GM12878 (cell line): ENCODE data around the gene IRGQ. TPM values are rescaled to one million over a fixed set of nuclear protein-coding genes. Genes with fewer than 3 reads are reported as not detected.

Experiments
- ATAC-seq: fragments of 200-7000 bp; cut with Tn5 transposase; 3 replicates; pipeline ENCODE4 v1.9.1; 2020; ENCODE audit warnings: mild to moderate bottlenecking, moderate library complexity
- BruUV-seq: library from RNA; stranded (reverse); fragments of 400-500 nt; replicated peaks from 2 replicates; lab custom pipeline; 2021; lab: Mats Ljungman, UMichigan
- CTCF ChIA-PET: fragments of 300-600 bp; sonication (Branson Sonifier 250); formaldehyde crosslinking; extraction: SDS; loops from one replicate; lab custom pipeline; 2021; ENCODE audit warnings: inconsistent platforms; lab: Yijun Ruan, JAX
- POLR2A ChIA-PET: fragments of 350-600 bp; formaldehyde crosslinking; extraction: SDS; loops from one replicate; lab custom pipeline; 2021; ENCODE audit warnings: inconsistent platforms; lab: Charles Lee
- RAD21 ChIA-PET: fragments of 300-600 bp; sonication (Branson Sonifier 250); formaldehyde crosslinking; loops from one replicate; lab custom pipeline; 2023; ENCODE audit warnings: antibody characterized with exemption; ENCODE audit not compliant: unreplicated experiment; lab: Charles Lee
- SMC1A ChIA-PET: fragments of 300-600 bp; sonication (Branson Sonifier 250); formaldehyde crosslinking; loops from one replicate; lab custom pipeline; 2023; ENCODE audit not compliant: unreplicated experiment, uncharacterized antibody; lab: Charles Lee
- DNase-seq: peaks from one replicate; pipeline ENCODE4 v3.0.0-alpha.2; 2011; ENCODE audit warnings: low read depth, low spot score
- FAIRE-seq: peaks from 3 replicates; lab custom pipeline; 2011; peaks lifted over from hg19 to GRCh38; lab: Jason Lieb, UNC
- H2AFZ ChIP-seq: 2 replicates; pipeline ENCODE4 v1.6.0; 2011; ENCODE audit warnings: low read depth, low read length, control low read depth; ENCODE audit not compliant: control insufficient read depth
- H3K27ac ChIP-seq: 2 replicates; pipeline ENCODE4 v1.5.1; 2011; ENCODE audit warnings: control low read depth; ENCODE audit not compliant: control insufficient read depth, insufficient read depth
- H3K27me3 ChIP-seq, 2 experiments: replicated peaks in 1 of 2; 2 replicates each; pipeline versions ENCODE4 v1.6.0 to v1.6.1; 2011; ENCODE audit warnings: low read length in 1 of 2; ENCODE audit not compliant: control insufficient read depth in 2 of 2, insufficient read depth in 2 of 2
- H3K36me3 ChIP-seq, 2 experiments: 2 replicates each; pipeline ENCODE4 v1.5.1; 2011; ENCODE audit warnings: low read length in 1 of 2; ENCODE audit not compliant: control insufficient read depth in 2 of 2, insufficient read depth in 2 of 2
- H3K4me1 ChIP-seq: 2 replicates; pipeline ENCODE4 v1.6.1; 2011; ENCODE audit warnings: mild to moderate bottlenecking, low read length, moderate library complexity, mixed read lengths; ENCODE audit not compliant: control insufficient read depth, insufficient read depth
- H3K4me2 ChIP-seq: 2 replicates; pipeline ENCODE4 v1.6.0; 2011; ENCODE audit warnings: control low read depth; ENCODE audit not compliant: control insufficient read depth, insufficient read depth
- H3K4me3 ChIP-seq: fragments of 200-600 bp; sonication (generic); 2 replicates; pipeline ENCODE4 v1.5.1; 2016
- H3K79me2 ChIP-seq: 2 replicates; pipeline ENCODE4 v1.6.0; 2011; ENCODE audit warnings: low read length; ENCODE audit not compliant: control insufficient read depth, insufficient read depth
- H3K9ac ChIP-seq: 2 replicates; pipeline ENCODE4 v1.8.0; 2011; ENCODE audit warnings: low read length, control low read depth, mixed read lengths; ENCODE audit not compliant: control insufficient read depth, insufficient read depth
- H3K9me3 ChIP-seq: replicated peaks from 3 replicates; pipeline ENCODE4 v1.5.1; 2011; ENCODE audit warnings: mild to moderate bottlenecking, low read length; ENCODE audit not compliant: control insufficient read depth, insufficient read depth
- H4K20me1 ChIP-seq: 2 replicates; pipeline ENCODE4 v1.6.0; 2011; ENCODE audit not compliant: control insufficient read depth, insufficient read depth
- CEBPB ChIP-seq, 2 experiments: fragments of 150-350 bp in 1 of 2; IDR thresholded peaks; 2 replicates each; pipeline ENCODE4 v1.6.1; 2012 to 2014; ENCODE audit warnings: low read depth in 2 of 2, low read length in 2 of 2, borderline replicate concordance in 1 of 2, inconsistent platforms in 1 of 2
- CREM ChIP-seq: IDR thresholded peaks from 2 replicates; pipeline ENCODE4 v1.6.1; 2014; ENCODE audit warnings: antibody characterized with exemption, low read depth
- FOXM1 ChIP-seq: IDR thresholded peaks from 2 replicates; pipeline ENCODE4 v1.6.1; 2012; ENCODE audit warnings: low read depth, mild to moderate bottlenecking, inconsistent platforms, low read length, moderate library complexity
- MEF2B ChIP-seq: fragments of 450-650 bp; IDR thresholded peaks from 2 replicates; pipeline ENCODE4 v1.6.1; 2018; ENCODE audit warnings: mild to moderate bottlenecking, moderate library complexity; ENCODE audit not compliant: partially characterized antibody, poor library complexity, severe bottlenecking
- NRF1 ChIP-seq: conservative IDR thresholded peaks from 2 replicates; pipeline ENCODE4 v1.6.1; 2011; ENCODE audit warnings: mild to moderate bottlenecking, low read depth, low read length, improper control_type of control experiment
- PML ChIP-seq: IDR thresholded peaks from 2 replicates; pipeline ENCODE4 v1.6.1; 2012; ENCODE audit warnings: low read length, inconsistent platforms
- PRDM15 ChIP-seq: fragments of 450-650 bp; formaldehyde crosslinking; IDR thresholded peaks from 2 replicates; pipeline ENCODE4 v1.4.0; 2020; ENCODE audit warnings: mild to moderate bottlenecking, moderate library complexity
- RELA ChIP-seq: fragments of 450-650 bp; IDR thresholded peaks from 2 replicates; pipeline ENCODE4 v1.8.0; 2014; ENCODE audit warnings: borderline replicate concordance; ENCODE audit not compliant: partially characterized antibody
- RELB ChIP-seq: fragments of 450-650 bp; IDR thresholded peaks from 2 replicates; pipeline ENCODE4 v1.6.1; 2017; ENCODE audit warnings: low read depth, mild to moderate bottlenecking, moderate library complexity
- RUNX3 ChIP-seq: IDR thresholded peaks from 2 replicates; pipeline ENCODE4 v1.6.1; 2012; ENCODE audit warnings: low read length, inconsistent platforms
- TCF12 ChIP-seq: IDR thresholded peaks from 2 replicates; pipeline ENCODE4 v1.6.1; 2011; ENCODE audit warnings: low read depth, mild to moderate bottlenecking, low read length
- ZNF24 ChIP-seq: fragments of 450-650 bp; IDR thresholded peaks from 2 replicates; pipeline ENCODE4 v1.6.1; 2017; ENCODE audit warnings: antibody characterized with exemption, mild to moderate bottlenecking
- ZZZ3 ChIP-seq: IDR thresholded peaks from 2 replicates; pipeline ENCODE4 v1.6.1; 2011; ENCODE audit warnings: low read depth; ENCODE audit not compliant: control insufficient read depth, insufficient read length
- WGBS: methylation state at CpG from one replicate; pipeline ENCODE4 v1.1.6; 2016; ENCODE audit warnings: low lambda C conversion rate; ENCODE audit not compliant: insufficient replicate concordance, insufficient coverage; ENCODE audit errors: missing lambda C conversion rate; 5-methylcytosine and 5-hydroxymethylcytosine counted together
- in situ Hi-C: fragments of 300-500 bp; cut with MboI; formaldehyde crosslinking; loops from 9 replicates; pipeline ENCODE4 v1.14.3; 2018; ENCODE audit warnings: mixed read lengths
- intact Hi-C: fragments of 100-400 bp; cut with micrococcal nuclease; formaldehyde crosslinking; loops from one replicate; pipeline ENCODE4 v1.14.2; 2022; ENCODE audit not compliant: unreplicated experiment
- polyA plus RNA-seq, 11 experiments: library from polyadenylated mRNA; depleted of rRNA in 4 of 11; unstranded in 6 of 11; stranded (reverse) in 5 of 11; fragments of >200 nt; fragmentation: Nextera tagmentation in 4 of 11; fragmentation: Illumina TruSeq in 1 of 11; extraction: Ambion mirVana in 4 of 11; extraction: Trizol in 1 of 11; gene quantifications; 1 replicate in 1 of 11; 2 replicates in 10 of 11; pipeline versions ENCODE4 v1.2.1 to v1.2.3, GENCODE V29; 2011 to 2016; ENCODE audit warnings: inconsistent platforms in 2 of 11, missing spikeins in 2 of 11, low read depth in 1 of 11
- total RNA-seq, 4 experiments: library from RNA; depleted of rRNA in 3 of 4; stranded (reverse); fragments of >200 nt in 3 of 4; fragmentation: Illumina TruSeq in 1 of 4; extraction: Trizol in 1 of 4; gene quantifications; 2 replicates each; pipeline versions ENCODE4 v1.2.1 to v1.2.3, GENCODE V29; 2013 to 2021

The IRGQ gene
- total and polyA plus RNA-seq, 10 of the 15 experiments (the other 5 are each of a cell fraction or from before 2014, with no cell fraction given), result 3.3 to 20.8 (median 9.0) TPM

GRCh38 chr19:43616306-43616705 lies 20.4 kb upstream of the IRGQ start:
- ChIA-PET POLR2A (no interaction called here), RAD21 (interaction anchor here (1.3 to 1.4 kb wide), 2 partner anchors 19 to 20 kb away, joined by 3 read pairs; partner anchors contain the start of genes IRGQ and ZNF576), SMC1A (interaction anchor here (0.6 to 1.7 kb wide), 2 partner anchors 10 to 230 kb away, joined by 3 read pairs; no protein-coding TSS in a partner anchor), CTCF (interaction anchor here (1.9 kb wide), 1 partner anchor 21 kb away, joined by 6 read pairs; no protein-coding TSS in a partner anchor)
- Histone ChIP-seq H3K27ac (no peak overlapping the region), H3K9ac (no peak overlapping the region), H4K20me1 (no peaks in the 10 kb centered on the region), H3K4me2 (no peak overlapping the region), H3K79me2 (peaks cover 20% of the 10 kb centered on the region), H2AFZ (no peak overlapping the region), H3K36me3 (peaks cover 3 to 8% of the 10 kb centered on the region in 2 experiments; a peak in 3 of 4 replicates), H3K9me3 (no peaks in the 10 kb centered on the region), H3K4me3 (no peak overlapping the region), H3K4me1 (peaks cover 6% of the 10 kb centered on the region; the same call in 1 of the 2 replicates), H3K27me3 (no peaks in the 10 kb centered on the region)
- DNase-seq (no peak), FAIRE-seq (no peak), ATAC-seq (no peak)
- TF ChIP-seq CREM (no peak), RELA (no peak), TCF12 (no peak), PML (no peak), ZZZ3 (no peak)
- in situ Hi-C loops (no loop called here), intact Hi-C loops (no loop called here)
- BruUV-seq, result no TSS peak
- 100% methylated on average over 1 of the region's 1 CpG for WGBS

GRCh38 chr19:43612374-43612773 lies 16.4 kb upstream of the IRGQ start:
- POLR2A ChIA-PET, result no interaction called here
- ATAC-seq, result no peak
- SMC1A ChIA-PET, result no interaction called here
- TF ChIP-seq RUNX3, result no peak
- no peak for TF ChIP-seq PRDM15
- no peak for TF ChIP-seq NRF1
- TF ChIP-seq ZNF24, result no peak
- TF ChIP-seq RELB, result no peak
- TF ChIP-seq ZZZ3, result no peak
- TF ChIP-seq MEF2B, result no peak
- TF ChIP-seq FOXM1, result no peak
- TF ChIP-seq CEBPB (IDR thresholded peaks at IDR 0.05; ENCODE audit: borderline replicate concordance in 1 of 2, low read depth in 2 of 2, low read length in 2 of 2), result no peak

More at GRCh38 chr19:43612374-43612773, 16.4 kb upstream of the IRGQ start:
- FAIRE-seq (no peak), DNase-seq (no peak)
- intact Hi-C loops (no loop called here), in situ Hi-C loops (no loop called here)
- H3K9ac ChIP-seq, result no peak overlapping the region
- H3K4me1 ChIP-seq, result no peaks in the 10 kb centered on the region
- H3K27me3 ChIP-seq, result no peaks in the 10 kb centered on the region
- CTCF ChIA-PET, result no interaction called here
- 94% methylated on average over 12 of the region's 12 CpGs for WGBS
- H4K20me1 ChIP-seq, result no peaks in the 10 kb centered on the region
- H3K36me3 ChIP-seq, result peaks cover 3 to 12% of the 10 kb centered on the region in 2 experiments; a peak in 3 of 4 replicates
- no peak overlapping the region for H2AFZ ChIP-seq
- no peaks in the 10 kb centered on the region for H3K9me3 ChIP-seq
- RAD21 ChIA-PET, result no interaction called here
- H3K4me2 ChIP-seq, result no peak overlapping the region
- H3K27ac ChIP-seq, result no peak overlapping the region
- BruUV-seq, result no TSS peak
- peaks cover 5% of the 10 kb centered on the region for H3K79me2 ChIP-seq
- H3K4me3 ChIP-seq, result no peak overlapping the region
